Measurements from ENCODE around the gene EBLN2.

GRCh38 chr3:73086071-73086494 is 24.6 kb downstream of the EBLN2 start:
- no peak for TF ChIP-seq POLR2AphosphoS5 (IDR thresholded peaks at IDR 0.05; ENCODE audit: borderline replicate concordance, low read depth, low read length)
- no peak for TF ChIP-seq EZH2 (IDR thresholded peaks at IDR 0.05)
